ENCODE data around the gene MYO1D. TPM values are rescaled to one million over a fixed set of nuclear protein-coding genes. Genes with fewer than 3 reads are reported as not detected.
"Not testable (repeated sequence)": the region's sequence is repeated elsewhere in the genome, so short reads cannot be mapped to it uniquely, and the experiment has no call there.

The MYO1D gene
- total RNA-seq, 1 donor from 2014 or later: 23.4 TPM

GRCh38 chr17:32471652-32472051 lies 405.3 kb downstream of the MYO1D start:
- H3K36me3 Mint-ChIP-seq (ENCODE audit: low read depth): peaks cover 85% of the 10 kb centered on the region
- no peak for DNase-seq (ENCODE audit: low spot score)

GRCh38 chr17:32470405-32471167 lies 406.3 kb downstream of the MYO1D start:
- DNase-seq (ENCODE audit: low spot score): no peak
- no peaks in the 10 kb centered on the region for H3K27me3 Mint-ChIP-seq (ENCODE audit: low read depth)
- H3K4me1 Mint-ChIP-seq (ENCODE audit: low read depth): peaks cover 2% of the 10 kb centered on the region
- no peak overlapping the region for H3K27ac Mint-ChIP-seq
- H3K9me3 Mint-ChIP-seq: no peaks in the 10 kb centered on the region
- intact Hi-C loops (cut with micrococcal nuclease): no loop called here
- peaks cover 84% of the 10 kb centered on the region for H3K36me3 Mint-ChIP-seq (ENCODE audit: low read depth)
- H3K4me3 Mint-ChIP-seq (ENCODE audit: low read depth): no peak overlapping the region

More at GRCh38 chr17:32471652-32472051, 405.3 kb downstream of the MYO1D start:
- Mint-ChIP-seq H3K4me3 (ENCODE audit: low read depth) (no peak overlapping the region), H3K27ac (no peak overlapping the region), H3K27me3 (ENCODE audit: low read depth) (no peaks in the 10 kb centered on the region), H3K9me3 (no peaks in the 10 kb centered on the region), H3K4me1 (ENCODE audit: low read depth) (peaks cover 2% of the 10 kb centered on the region)
- intact Hi-C loops (cut with micrococcal nuclease): no loop called here

- intact Hi-C loops (cut with micrococcal nuclease): no loop called here
- DNase-seq (ENCODE audit: low spot score): no peak
- Mint-ChIP-seq H3K27ac (no peak overlapping the region), H3K9me3 (no peaks in the 10 kb centered on the region), H3K4me3 (ENCODE audit: low read depth) (no peak overlapping the region), H3K36me3 (ENCODE audit: low read depth) (peaks cover 79% of the 10 kb centered on the region), H3K4me1 (ENCODE audit: low read depth) (peaks cover 2% of the 10 kb centered on the region), H3K27me3 (ENCODE audit: low read depth) (no peaks in the 10 kb centered on the region)
These were observed 409.0 kb downstream of the MYO1D start for GRCh38 chr17:32467949-32468348.

- Mint-ChIP-seq H3K36me3 (ENCODE audit: low read depth) (peaks cover 83% of the 10 kb centered on the region), H3K9me3 (no peaks in the 10 kb centered on the region), H3K27ac (no peak overlapping the region), H3K4me1 (ENCODE audit: low read depth) (peaks cover 9% of the 10 kb centered on the region), H3K4me3 (ENCODE audit: low read depth) (no peak overlapping the region), H3K27me3 (ENCODE audit: low read depth) (no peaks in the 10 kb centered on the region)
- no peak for DNase-seq (ENCODE audit: low spot score)
- intact Hi-C loops (cut with micrococcal nuclease): no loop called here
These were observed 412.6 kb downstream of the MYO1D start for GRCh38 chr17:32464374-32464773.

GRCh38 chr17:32463304-32463703 lies 413.6 kb downstream of the MYO1D start:
- no peak for DNase-seq (ENCODE audit: low spot score)
- Mint-ChIP-seq H3K27ac (no peak overlapping the region), H3K36me3 (ENCODE audit: low read depth) (peaks cover 83% of the 10 kb centered on the region), H3K27me3 (ENCODE audit: low read depth) (no peaks in the 10 kb centered on the region), H3K4me1 (ENCODE audit: low read depth) (peaks cover 13% of the 10 kb centered on the region), H3K9me3 (no peaks in the 10 kb centered on the region), H3K4me3 (ENCODE audit: low read depth) (no peak overlapping the region)
- intact Hi-C loops (cut with micrococcal nuclease): no loop called here

- H3K27me3 Mint-ChIP-seq (ENCODE audit: low read depth): no peaks in the 10 kb centered on the region
- no peaks in the 10 kb centered on the region for H3K9me3 Mint-ChIP-seq
- peaks cover 20% of the 10 kb centered on the region for H3K4me1 Mint-ChIP-seq (ENCODE audit: low read depth)
- no peak overlapping the region for H3K4me3 Mint-ChIP-seq (ENCODE audit: low read depth)
- no peak overlapping the region for H3K27ac Mint-ChIP-seq
- peak; percentile 43 for DNase-seq (ENCODE audit: low spot score)
- peaks cover 82% of the 10 kb centered on the region for H3K36me3 Mint-ChIP-seq (ENCODE audit: low read depth)
- intact Hi-C loops (cut with micrococcal nuclease): loop anchor here (1.0 kb wide), 3 partner anchors 18 to 293 kb away; partner anchors contain the start of gene PSMD11
These were observed 414.9 kb downstream of the MYO1D start for GRCh38 chr17:32461853-32462617.

GRCh38 chr17:32461498-32461852 lies 415.4 kb downstream of the MYO1D start:
- no peaks in the 10 kb centered on the region for H3K9me3 Mint-ChIP-seq
- DNase-seq (ENCODE audit: low spot score): no peak
- H3K4me3 Mint-ChIP-seq (ENCODE audit: low read depth): no peak overlapping the region
- H3K27ac Mint-ChIP-seq: no peak overlapping the region
- H3K36me3 Mint-ChIP-seq (ENCODE audit: low read depth): peaks cover 81% of the 10 kb centered on the region
- intact Hi-C loops (cut with micrococcal nuclease): loop anchor here (1.0 kb wide), 2 partner anchors 17 to 294 kb away; partner anchors contain the start of gene PSMD11
- H3K27me3 Mint-ChIP-seq (ENCODE audit: low read depth): no peaks in the 10 kb centered on the region
- peaks cover 21% of the 10 kb centered on the region for H3K4me1 Mint-ChIP-seq (ENCODE audit: low read depth)

- Mint-ChIP-seq H3K27ac (no peak overlapping the region), H3K36me3 (ENCODE audit: low read depth) (peaks cover 77% of the 10 kb centered on the region), H3K27me3 (ENCODE audit: low read depth) (no peaks in the 10 kb centered on the region), H3K4me3 (ENCODE audit: low read depth) (no peak overlapping the region), H3K4me1 (ENCODE audit: low read depth) (peaks cover 21% of the 10 kb centered on the region), H3K9me3 (no peaks in the 10 kb centered on the region)
- no peak for DNase-seq (ENCODE audit: low spot score)
- intact Hi-C loops (cut with micrococcal nuclease): no loop called here
These were observed 416.9 kb downstream of the MYO1D start for GRCh38 chr17:32460054-32460453.

GRCh38 chr17:32458371-32458770 lies 418.6 kb downstream of the MYO1D start:
- DNase-seq (ENCODE audit: low spot score): no peak
- H3K4me1 Mint-ChIP-seq (ENCODE audit: low read depth): peaks cover 21% of the 10 kb centered on the region
- H3K27ac Mint-ChIP-seq: peak overlapping the region; percentile 34
- H3K27me3 Mint-ChIP-seq (ENCODE audit: low read depth): no peaks in the 10 kb centered on the region
- H3K4me3 Mint-ChIP-seq (ENCODE audit: low read depth): no peak overlapping the region
- no peaks in the 10 kb centered on the region for H3K9me3 Mint-ChIP-seq
- intact Hi-C loops (cut with micrococcal nuclease): no loop called here
- H3K36me3 Mint-ChIP-seq (ENCODE audit: low read depth): peaks cover 83% of the 10 kb centered on the region

GRCh38 chr17:32453370-32453769 lies 423.6 kb downstream of the MYO1D start:
- H3K27ac Mint-ChIP-seq: no peak overlapping the region
- H3K4me3 Mint-ChIP-seq (ENCODE audit: low read depth): no peak overlapping the region
- peaks cover 86% of the 10 kb centered on the region for H3K36me3 Mint-ChIP-seq (ENCODE audit: low read depth)
- H3K27me3 Mint-ChIP-seq (ENCODE audit: low read depth): no peaks in the 10 kb centered on the region
- peaks cover 29% of the 10 kb centered on the region for H3K4me1 Mint-ChIP-seq (ENCODE audit: low read depth)
- no peak for DNase-seq (ENCODE audit: low spot score)
- no peaks in the 10 kb centered on the region for H3K9me3 Mint-ChIP-seq
- intact Hi-C loops (cut with micrococcal nuclease): no loop called here

- peaks cover 23% of the 10 kb centered on the region for H3K4me1 Mint-ChIP-seq (ENCODE audit: low read depth)
- H3K9me3 Mint-ChIP-seq: no peaks in the 10 kb centered on the region
- no peak overlapping the region for H3K27ac Mint-ChIP-seq
- H3K4me3 Mint-ChIP-seq (ENCODE audit: low read depth): no peak overlapping the region
- DNase-seq (ENCODE audit: low spot score): no peak
- intact Hi-C loops (cut with micrococcal nuclease): no loop called here
- peaks cover 81% of the 10 kb centered on the region for H3K36me3 Mint-ChIP-seq (ENCODE audit: low read depth)
- no peaks in the 10 kb centered on the region for H3K27me3 Mint-ChIP-seq (ENCODE audit: low read depth)
These were observed 424.6 kb downstream of the MYO1D start for GRCh38 chr17:32452281-32452680.

- DNase-seq (ENCODE audit: low spot score): no peak
- H3K27ac Mint-ChIP-seq: no peak overlapping the region
- H3K4me1 Mint-ChIP-seq (ENCODE audit: low read depth): peaks cover 25% of the 10 kb centered on the region
- H3K36me3 Mint-ChIP-seq (ENCODE audit: low read depth): peaks cover 82% of the 10 kb centered on the region
- H3K4me3 Mint-ChIP-seq (ENCODE audit: low read depth): no peak overlapping the region
- no peaks in the 10 kb centered on the region for H3K9me3 Mint-ChIP-seq
- intact Hi-C loops (cut with micrococcal nuclease): no loop called here
- no peaks in the 10 kb centered on the region for H3K27me3 Mint-ChIP-seq (ENCODE audit: low read depth)
These were observed 425.0 kb downstream of the MYO1D start for GRCh38 chr17:32451879-32452278.

GRCh38 chr17:32450379-32450778 lies 426.5 kb downstream of the MYO1D start:
- DNase-seq (ENCODE audit: low spot score); H3K27me3 Mint-ChIP-seq (ENCODE audit: low read depth); H3K9me3 Mint-ChIP-seq; H3K4me3 Mint-ChIP-seq (ENCODE audit: low read depth); intact Hi-C loops (cut with micrococcal nuclease); H3K27ac Mint-ChIP-seq: not testable (repeated sequence)
- Mint-ChIP-seq H3K4me1 (ENCODE audit: low read depth) (peaks cover 38% of the 10 kb centered on the region), H3K36me3 (ENCODE audit: low read depth) (peaks cover 90% of the 10 kb centered on the region)
